ENCODE results near the gene EVA1A.

EVA1A gene

DNA sequence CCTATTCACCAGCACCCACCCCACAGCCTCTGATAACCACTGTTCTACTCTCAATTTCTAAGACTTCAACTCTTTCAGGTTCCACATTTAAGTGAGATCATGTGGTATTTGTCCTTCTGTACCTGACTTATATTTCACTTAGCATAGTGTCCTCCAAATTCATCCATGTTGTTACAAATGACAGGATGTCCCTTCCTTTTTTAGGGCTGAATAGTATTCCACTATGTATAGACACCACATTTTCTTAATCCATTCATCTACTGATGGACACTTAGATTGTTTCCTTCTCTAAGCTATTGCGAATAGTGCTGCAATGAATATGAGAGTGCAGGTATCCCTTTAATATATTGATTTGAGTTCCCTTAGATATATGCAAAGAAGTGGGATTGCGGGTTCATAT, 100.1 kb downstream of the EVA1A start:
- Histone ChIP-seq H3K9ac (ENCODE audit: low read depth, low read length) (no peak overlapping the region), H3K4me1 (ENCODE audit: control insufficient read depth, insufficient read depth, low read length) (peaks cover 3% of the 10 kb centered on the region), H3K36me3 (ENCODE audit: control insufficient read depth, insufficient read depth, low read length) (no peaks in the 10 kb centered on the region), H3K27me3 (ENCODE audit: control insufficient read depth, insufficient read depth, low read length) (no peaks in the 10 kb centered on the region), H3K4me3 (ENCODE audit: low read depth, low read length) (no peak overlapping the region), H3K9me3 (ENCODE audit: control insufficient read depth, insufficient read depth, low read length) (no peaks in the 10 kb centered on the region)

DNA sequence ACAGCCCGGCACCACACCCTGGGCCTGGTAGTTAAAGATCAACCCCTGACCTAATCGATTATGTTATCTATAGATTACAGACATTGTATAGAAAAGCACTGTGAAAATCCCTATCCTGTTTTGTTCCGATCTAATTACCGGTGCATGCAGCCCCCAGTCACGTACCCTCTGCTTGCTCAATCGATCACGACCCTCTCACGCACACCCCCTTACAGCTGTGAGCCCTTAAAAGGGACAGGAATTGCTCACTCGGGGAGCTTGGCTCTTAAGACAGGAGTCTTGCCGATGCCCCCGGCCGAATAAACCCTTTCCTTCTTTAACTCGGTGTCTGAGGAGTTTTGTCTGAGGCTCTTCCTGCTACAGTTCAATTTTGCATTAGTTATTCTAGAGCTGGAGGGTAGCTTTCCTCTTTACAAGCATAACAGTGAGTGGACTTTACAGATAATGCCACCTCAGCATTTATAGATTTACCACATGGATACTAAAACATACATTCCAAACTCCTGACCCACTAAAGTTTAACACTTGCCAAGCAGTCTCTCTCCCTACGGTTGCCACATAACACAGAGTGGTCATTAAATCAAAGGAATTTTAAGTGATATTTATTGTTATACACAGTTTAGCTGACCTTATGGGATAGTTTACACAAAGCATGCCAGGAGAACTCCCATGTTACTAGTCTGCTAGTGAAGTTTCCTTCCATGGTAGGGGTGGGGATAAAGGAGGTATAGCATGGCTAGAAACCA, 101.0 kb downstream of the EVA1A start:
- Histone ChIP-seq H3K36me3 (ENCODE audit: control insufficient read depth, insufficient read depth, low read length) (no peaks in the 10 kb centered on the region), H3K9me3 (ENCODE audit: control insufficient read depth, insufficient read depth, low read length) (no peaks in the 10 kb centered on the region), H3K4me3 (ENCODE audit: low read depth, low read length) (no peak overlapping the region), H3K4me1 (ENCODE audit: control insufficient read depth, insufficient read depth, low read length) (peaks cover 3% of the 10 kb centered on the region), H3K9ac (ENCODE audit: low read depth, low read length) (no peak overlapping the region), H3K27me3 (ENCODE audit: control insufficient read depth, insufficient read depth, low read length) (no peaks in the 10 kb centered on the region)

DNA sequence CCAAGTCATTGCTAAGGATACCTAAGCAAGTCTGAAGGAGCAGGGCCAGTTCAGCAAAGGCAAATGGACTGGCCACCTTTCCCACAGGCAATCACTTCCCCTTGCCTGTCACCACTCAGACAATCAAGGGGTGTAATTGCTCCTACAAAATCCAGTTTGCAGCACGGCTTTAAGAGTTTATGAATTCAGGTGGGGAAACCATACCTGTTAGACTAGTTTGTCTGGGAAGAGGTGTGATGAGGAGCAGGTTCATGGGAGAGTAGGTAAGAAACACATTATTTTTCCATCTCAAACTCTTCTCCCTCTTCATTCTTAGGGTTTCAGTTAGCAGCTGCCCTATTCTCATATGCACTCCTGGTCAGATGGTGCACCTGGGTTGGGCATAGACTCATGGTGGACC, 102.5 kb downstream of the EVA1A start:
- Histone ChIP-seq H3K27me3 (ENCODE audit: control insufficient read depth, insufficient read depth, low read length) (no peaks in the 10 kb centered on the region), H3K9ac (ENCODE audit: low read depth, low read length) (no peak overlapping the region), H3K4me1 (ENCODE audit: control insufficient read depth, insufficient read depth, low read length) (peaks cover 15% of the 10 kb centered on the region), H3K4me3 (ENCODE audit: low read depth, low read length) (no peak overlapping the region), H3K9me3 (ENCODE audit: control insufficient read depth, insufficient read depth, low read length) (no peaks in the 10 kb centered on the region), H3K36me3 (ENCODE audit: control insufficient read depth, insufficient read depth, low read length) (no peaks in the 10 kb centered on the region)

DNA sequence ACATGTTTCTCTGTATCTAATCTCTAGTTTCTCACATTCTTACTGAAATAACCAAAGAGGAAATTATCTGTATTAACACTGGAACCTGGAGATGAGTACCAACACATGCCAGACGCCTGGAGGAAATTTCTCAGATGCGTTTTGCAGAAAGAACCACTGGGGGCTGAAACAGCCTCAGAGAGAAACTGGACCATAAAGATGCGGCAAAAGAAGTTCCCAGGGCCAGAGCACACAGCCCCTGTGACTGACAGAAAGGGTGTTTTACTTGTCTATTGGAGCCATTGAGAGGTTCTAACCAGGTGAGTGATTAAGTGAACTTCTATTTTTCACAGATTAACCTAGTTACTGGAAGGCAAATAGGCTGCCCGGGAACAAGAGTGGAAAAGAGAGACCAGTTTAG, 103.9 kb downstream of the EVA1A start:
- no peaks in the 10 kb centered on the region for H3K36me3 ChIP-seq (ENCODE audit: control insufficient read depth, insufficient read depth, low read length)
- H3K9me3 ChIP-seq (ENCODE audit: control insufficient read depth, insufficient read depth, low read length): no peaks in the 10 kb centered on the region
- H3K9ac ChIP-seq (ENCODE audit: low read depth, low read length): no peak overlapping the region
- H3K4me3 ChIP-seq (ENCODE audit: low read depth, low read length): no peak overlapping the region
- H3K27me3 ChIP-seq (ENCODE audit: control insufficient read depth, insufficient read depth, low read length): no peaks in the 10 kb centered on the region
- H3K4me1 ChIP-seq (ENCODE audit: control insufficient read depth, insufficient read depth, low read length): peaks cover 12% of the 10 kb centered on the region

DNA sequence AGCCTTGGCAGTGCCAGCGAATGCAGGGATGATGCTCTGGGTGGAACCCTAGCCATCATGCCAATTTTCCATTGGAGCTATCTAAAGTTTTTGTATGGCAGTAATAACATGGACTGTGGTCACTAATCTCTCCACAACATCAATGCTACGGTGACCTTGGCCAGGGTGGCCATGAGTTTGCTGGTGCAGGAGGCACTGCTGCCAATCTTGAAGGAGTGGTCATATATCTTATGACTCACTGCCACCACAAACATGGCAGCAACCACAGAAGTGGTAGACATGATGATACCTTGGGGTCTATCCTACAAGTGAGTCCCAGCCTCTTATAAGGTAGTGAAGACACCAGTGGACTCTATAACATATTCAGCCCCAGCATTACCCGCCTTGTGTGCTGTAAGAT, 104.6 kb downstream of the EVA1A start:
- peaks cover 11% of the 10 kb centered on the region for H3K4me1 ChIP-seq (ENCODE audit: control insufficient read depth, insufficient read depth, low read length)
- H3K9ac ChIP-seq (ENCODE audit: low read depth, low read length): no peak overlapping the region
- H3K4me3 ChIP-seq (ENCODE audit: low read depth, low read length): no peak overlapping the region
- no peaks in the 10 kb centered on the region for H3K27me3 ChIP-seq (ENCODE audit: control insufficient read depth, insufficient read depth, low read length)
- no peaks in the 10 kb centered on the region for H3K36me3 ChIP-seq (ENCODE audit: control insufficient read depth, insufficient read depth, low read length)
- H3K9me3 ChIP-seq (ENCODE audit: control insufficient read depth, insufficient read depth, low read length): no peaks in the 10 kb centered on the region

DNA sequence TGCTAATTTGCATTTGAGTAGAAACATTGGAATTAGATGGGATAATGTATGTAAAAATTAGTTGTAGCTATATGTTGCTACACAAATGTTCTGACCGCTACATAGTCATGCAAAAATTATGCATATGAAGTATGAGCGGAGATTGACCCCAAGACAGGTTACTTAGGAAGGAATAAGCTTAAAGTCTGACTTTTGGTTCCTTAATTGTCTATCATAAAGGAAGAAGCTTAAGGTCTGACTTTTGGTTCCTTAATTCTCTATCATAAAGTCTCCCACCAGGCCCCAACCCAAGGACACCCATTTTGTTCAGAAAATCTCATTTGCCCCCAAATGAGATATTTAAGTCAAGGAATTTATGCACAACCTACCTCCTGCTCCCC, 106.5 kb downstream of the EVA1A start:
- no peak overlapping the region for H3K9ac ChIP-seq (ENCODE audit: low read depth, low read length)
- no peaks in the 10 kb centered on the region for H3K9me3 ChIP-seq (ENCODE audit: control insufficient read depth, insufficient read depth, low read length)
- no peaks in the 10 kb centered on the region for H3K27me3 ChIP-seq (ENCODE audit: control insufficient read depth, insufficient read depth, low read length)
- H3K4me3 ChIP-seq (ENCODE audit: low read depth, low read length): no peak overlapping the region
- H3K4me1 ChIP-seq (ENCODE audit: control insufficient read depth, insufficient read depth, low read length): peaks cover 11% of the 10 kb centered on the region
- H3K36me3 ChIP-seq (ENCODE audit: control insufficient read depth, insufficient read depth, low read length): no peaks in the 10 kb centered on the region

DNA sequence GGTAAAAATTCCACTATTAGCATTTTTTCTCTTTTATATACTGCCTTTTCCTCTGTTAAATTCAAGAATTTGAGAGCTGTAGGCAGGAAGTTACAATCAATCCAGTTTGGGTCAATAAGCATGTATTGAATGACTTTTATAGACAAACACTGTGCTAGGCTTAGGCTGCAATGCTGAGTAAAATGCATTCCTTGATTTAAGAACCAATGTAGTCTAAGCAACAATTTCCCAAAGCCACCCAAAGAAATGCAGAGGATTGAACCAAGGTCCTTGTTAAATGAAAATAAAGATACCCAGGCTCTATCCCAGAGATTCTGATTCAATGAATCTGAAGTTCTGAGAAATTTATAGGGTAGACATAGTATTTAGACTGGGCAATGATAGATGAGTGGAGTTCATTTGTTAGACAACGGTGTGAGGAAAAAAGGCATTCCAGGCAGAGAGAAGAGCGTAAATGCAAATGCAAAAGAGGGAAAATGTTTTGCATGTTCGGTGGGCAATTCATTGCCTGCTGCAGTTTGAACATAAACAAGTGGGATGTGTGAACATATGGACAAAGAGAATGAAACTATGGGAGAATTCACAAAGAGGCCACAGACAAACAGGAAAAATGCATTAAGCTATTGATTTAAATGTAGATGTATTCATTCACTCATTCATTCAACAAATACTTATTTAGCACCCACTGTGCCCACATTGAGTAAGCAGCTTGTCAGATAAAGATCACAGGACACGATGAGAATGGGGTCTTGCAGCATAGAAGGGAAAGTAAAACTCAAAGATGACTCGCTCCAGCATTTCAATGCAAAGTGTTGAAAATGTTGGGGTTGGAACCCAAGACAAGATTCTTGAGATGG, 107.1 kb downstream of the EVA1A start:
- Histone ChIP-seq H3K9ac (ENCODE audit: low read depth, low read length) (no peak overlapping the region), H3K4me1 (ENCODE audit: control insufficient read depth, insufficient read depth, low read length) (peaks cover 11% of the 10 kb centered on the region), H3K9me3 (ENCODE audit: control insufficient read depth, insufficient read depth, low read length) (no peaks in the 10 kb centered on the region), H3K36me3 (ENCODE audit: control insufficient read depth, insufficient read depth, low read length) (no peaks in the 10 kb centered on the region), H3K4me3 (ENCODE audit: low read depth, low read length) (no peak overlapping the region), H3K27me3 (ENCODE audit: control insufficient read depth, insufficient read depth, low read length) (no peaks in the 10 kb centered on the region)

DNA sequence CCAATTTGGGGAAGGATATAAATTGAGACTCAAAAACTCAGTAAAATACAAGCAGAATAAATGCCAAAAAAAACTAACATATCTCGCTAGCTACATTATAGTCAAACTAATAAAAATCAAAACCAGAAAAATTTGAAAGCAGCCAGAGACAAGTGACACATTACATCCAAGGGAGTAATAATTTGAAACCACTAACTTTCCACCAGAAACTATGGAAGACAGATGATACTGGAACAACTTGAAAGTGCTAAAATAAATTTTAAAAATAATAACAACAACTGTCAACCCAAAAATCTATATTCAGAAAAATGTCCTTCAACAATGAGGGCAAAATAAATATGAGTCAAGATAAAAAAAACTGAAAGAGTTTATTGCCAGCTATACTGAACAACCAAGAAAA, 110.7 kb downstream of the EVA1A start:
- no peaks in the 10 kb centered on the region for H3K36me3 ChIP-seq (ENCODE audit: control insufficient read depth, insufficient read depth, low read length)
- no peaks in the 10 kb centered on the region for H3K27me3 ChIP-seq (ENCODE audit: control insufficient read depth, insufficient read depth, low read length)
- H3K4me1 ChIP-seq (ENCODE audit: control insufficient read depth, insufficient read depth, low read length): peaks cover 11% of the 10 kb centered on the region
- H3K9ac ChIP-seq (ENCODE audit: low read depth, low read length): no peak overlapping the region
- no peaks in the 10 kb centered on the region for H3K9me3 ChIP-seq (ENCODE audit: control insufficient read depth, insufficient read depth, low read length)
- H3K4me3 ChIP-seq (ENCODE audit: low read depth, low read length): no peak overlapping the region

DNA sequence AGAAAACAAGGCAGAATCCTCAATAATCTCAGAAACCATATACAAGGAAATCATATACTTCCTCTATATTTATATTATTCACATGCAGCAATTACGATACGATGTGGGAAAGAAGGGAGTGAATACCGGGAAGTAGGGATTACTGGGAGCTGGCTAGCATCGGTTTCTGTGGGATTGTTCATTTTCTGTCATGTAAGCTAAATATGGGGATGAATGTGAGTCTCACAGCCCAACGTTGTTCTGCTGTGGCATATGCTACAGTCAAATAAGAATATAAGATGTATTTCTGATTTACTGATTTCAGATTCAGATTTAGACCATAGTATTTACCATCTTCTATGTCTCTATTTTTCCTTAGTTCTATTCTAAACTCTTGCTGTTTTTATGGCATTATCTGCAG, 113.6 kb downstream of the EVA1A start:
- Histone ChIP-seq H3K36me3 (ENCODE audit: control insufficient read depth, insufficient read depth, low read length) (no peaks in the 10 kb centered on the region), H3K9ac (ENCODE audit: low read depth, low read length) (no peak overlapping the region), H3K4me3 (ENCODE audit: low read depth, low read length) (no peak overlapping the region), H3K4me1 (ENCODE audit: control insufficient read depth, insufficient read depth, low read length) (no peaks in the 10 kb centered on the region), H3K9me3 (ENCODE audit: control insufficient read depth, insufficient read depth, low read length) (no peaks in the 10 kb centered on the region), H3K27me3 (ENCODE audit: control insufficient read depth, insufficient read depth, low read length) (no peaks in the 10 kb centered on the region)
